K562 (cell line): ENCODE measurements around the gene EFNA2. TPM values are rescaled to one million over a fixed set of nuclear protein-coding genes. Genes with fewer than 3 reads are reported as not detected.

ENCODE experiments used
- ARID4B ChIP-seq: sonication (generic); formaldehyde crosslinking; IDR thresholded peaks from 2 replicates; pipeline ENCODE4 v1.8.0; 2022; ENCODE audit warnings: mild to moderate bottlenecking, missing genetic modification reagents
- C11orf30 ChIP-seq: fragments of 450-650 bp; IDR thresholded peaks from 2 replicates; pipeline ENCODE4 v1.6.1; 2016; ENCODE audit warnings: low read depth, mild to moderate bottlenecking
- CBFB ChIP-seq: sonication (generic); formaldehyde crosslinking; IDR thresholded peaks from 2 replicates; pipeline ENCODE4 v1.4.0; 2020; ENCODE audit warnings: mild to moderate bottlenecking, missing genetic modification reagents
- CHD4 ChIP-seq: fragments of 200-600 bp; sonication (generic); IDR thresholded peaks from 3 replicates; pipeline ENCODE4 v1.6.1; 2012; ENCODE audit warnings: low read depth, mild to moderate bottlenecking, mixed read lengths, low read length, inconsistent platforms; ENCODE audit not compliant: insufficient read depth, insufficient replicate concordance, poor library complexity, severe bottlenecking
- CREB1 ChIP-seq, 2 experiments: sonication (generic) in 1 of 2; formaldehyde crosslinking in 1 of 2; IDR thresholded peaks; 2 replicates each; pipeline versions ENCODE4 v1.6.1 to v1.8.0; 2012 to 2022; ENCODE audit warnings: inconsistent platforms in 1 of 2, mild to moderate bottlenecking in 1 of 2, missing genetic modification reagents in 1 of 2, moderate library complexity in 1 of 2
- CREM ChIP-seq: IDR thresholded peaks from 2 replicates; pipeline ENCODE4 v1.6.1; 2014; ENCODE audit warnings: antibody characterized with exemption, low read depth
- FOXA3 ChIP-seq, 2 experiments: fragments of 450-650 bp in 1 of 2; sonication (generic) in 1 of 2; formaldehyde crosslinking; IDR thresholded peaks in 1 of 2; conservative IDR thresholded peaks in 1 of 2; 2 replicates each; pipeline versions ENCODE4 v1.4.0 to v1.8.0; 2020 to 2022; ENCODE audit warnings: mild to moderate bottlenecking in 2 of 2, missing genetic modification reagents in 1 of 2
- GABPB1 ChIP-seq: sonication (generic); formaldehyde crosslinking; IDR thresholded peaks from 2 replicates; pipeline ENCODE4 v1.8.0; 2022; ENCODE audit warnings: mild to moderate bottlenecking, missing genetic modification reagents
- L3MBTL2 ChIP-seq: fragments of 450-650 bp; IDR thresholded peaks from 2 replicates; pipeline ENCODE4 v1.6.1; 2016; ENCODE audit warnings: mild to moderate bottlenecking, moderate library complexity
- MEIS2 ChIP-seq: fragments of 450-650 bp; IDR thresholded peaks from 2 replicates; pipeline ENCODE4 v1.6.1; 2014; ENCODE audit warnings: mild to moderate bottlenecking; ENCODE audit not compliant: partially characterized antibody
- NEUROD1 ChIP-seq: fragments of 150-350 bp; IDR thresholded peaks from 2 replicates; pipeline ENCODE4 v1.6.1; 2014; ENCODE audit warnings: borderline replicate concordance, low read length, low read depth; ENCODE audit not compliant: partially characterized antibody
- NRF1 ChIP-seq, 2 experiments: fragments of 450-650 bp; IDR thresholded peaks in 1 of 2; conservative IDR thresholded peaks in 1 of 2; 2 replicates each; pipeline ENCODE4 v1.6.1; 2014; ENCODE audit warnings: mild to moderate bottlenecking in 2 of 2
- ZBTB1 ChIP-seq: sonication (generic); formaldehyde crosslinking; IDR thresholded peaks from 2 replicates; pipeline ENCODE4 v1.8.1; 2023; ENCODE audit warnings: missing genetic modification reagents, low read depth, mild to moderate bottlenecking, borderline replicate concordance
- ZBTB12 ChIP-seq: fragments of 250-450 bp; sonication (Bioruptor Pico); IDR thresholded peaks from 2 replicates; pipeline ENCODE4 v1.4.0; 2020
- ZNF785 ChIP-seq: fragments of 250-450 bp; sonication (Bioruptor Pico); IDR thresholded peaks from 2 replicates; pipeline ENCODE4 v1.4.0; 2020; ENCODE audit warnings: mild to moderate bottlenecking
- polyA plus RNA-seq, 8 experiments: library from polyadenylated mRNA; depleted of rRNA in 4 of 8; stranded (reverse) in 5 of 8; unstranded in 3 of 8; fragments of >200 nt; fragmentation: Nextera tagmentation in 2 of 8; fragmentation: Illumina TruSeq in 1 of 8; extraction: Ambion mirVana in 2 of 8; extraction: Trizol in 1 of 8; gene quantifications; 2 replicates each; pipeline versions ENCODE4 v1.2.1 to v1.2.3, GENCODE V29; 2011 to 2014; ENCODE audit warnings: inconsistent platforms in 1 of 8, missing spikeins in 1 of 8
- total RNA-seq, 7 experiments: library from RNA; depleted of rRNA in 6 of 7; stranded (reverse); fragments of >200 nt in 6 of 7; fragmentation: Illumina TruSeq in 2 of 7; extraction: Trizol in 2 of 7; gene quantifications; 2 replicates each; pipeline versions ENCODE4 v1.2.1 to v1.2.3, GENCODE V29; 2011 to 2021; ENCODE audit warnings: low replicate concordance in 1 of 7

Gene EFNA2
- total and polyA plus RNA-seq, 9 of the 15 experiments (the other 6 are each of a cell fraction or from before 2014, with no cell fraction given), result 0.11 to 0.44 (median 0.15) TPM; not detected in 6

GRCh38 chr19:1324806-1325567 lies 39.3 kb downstream of the EFNA2 start (continued):
- TF ChIP-seq NRF1 (conservative IDR thresholded peaks at IDR 0.05 in 1 of 2, IDR thresholded peaks at IDR 0.05 in 1 of 2) (peak; percentile 92 to 93), L3MBTL2 (peak; percentile 95), CBFB (CRISPR knock-in tag) (no peak), CREB1 (IDR thresholded peaks at IDR 0.05) (peak; percentile 92), CREB1 (CRISPR knock-in tag; IDR thresholded peaks at IDR 0.05) (peak; percentile 91), FOXA3 (CRISPR knock-in tag; conservative IDR thresholded peaks at IDR 0.05 in 1 of 2, IDR thresholded peaks at IDR 0.05 in 1 of 2) (peak in 1 of 2 experiments; percentile 49; a peak in 1 of 4 replicates), NEUROD1 (peak; percentile 23), CREM (peak; percentile 96), ZBTB12 (CRISPR knock-in tag) (0 out of 2 replicates have a peak, but pooled peaks have one; percentile 25), ZBTB1 (CRISPR knock-in tag) (peak; percentile 53; the same call in 1 of the 2 replicates), ARID4B (peak; percentile 30; the same call in 1 of the 2 replicates), CHD4 (peak; percentile 24), MEIS2 (peak; percentile 44), C11orf30 (no peak), GABPB1 (peak; percentile 31; the same call in 1 of the 2 replicates), ZNF785 (CRISPR knock-in tag) (no peak)
